Right cardiac atrium (tissue), 5 donors: ENCODE data around the gene HSFX2. TPM values are rescaled to one million over a fixed set of nuclear protein-coding genes. Genes with fewer than 3 reads are reported as not detected.
A peak's percentile ranks its signal among the peaks of the same experiment; 100 is the strongest.
"Not testable (repeated sequence)": the region's sequence is repeated elsewhere in the genome, so short reads cannot be mapped to it uniquely, and the experiment has no call there.

Experiments used
- ATAC-seq, 2 donors: fragments of 200-7000 bp; cut with Tn5 transposase; one replicate each; pipeline versions ENCODE4 v1.8.0 to v1.9.1; 2020; ENCODE audit warnings: moderate library complexity in 2 of 2, mild to moderate bottlenecking in 1 of 2
- DNase-seq, 3 donors: peaks; one replicate each; pipeline ENCODE4 v3.0.0-alpha.2; 2020
- H3K27ac ChIP-seq: one replicate; pipeline ENCODE4 v1.5.1; 2013; ENCODE audit warnings: mild to moderate bottlenecking, low read length, control low read depth, moderate library complexity
- H3K27me3 ChIP-seq: one replicate; pipeline ENCODE4 v1.6.1; 2013; ENCODE audit not compliant: control insufficient read depth, insufficient read depth
- H3K4me1 ChIP-seq: one replicate; pipeline ENCODE4 v1.6.1; 2013; ENCODE audit warnings: low read length; ENCODE audit not compliant: control insufficient read depth, insufficient read depth
- H3K4me3 ChIP-seq: one replicate; pipeline ENCODE4 v1.5.1; 2013; ENCODE audit warnings: low read length, control low read depth
- H3K9me3 ChIP-seq: one replicate; pipeline ENCODE4 v1.6.1; 2013; ENCODE audit warnings: low read length; ENCODE audit not compliant: control insufficient read depth
- WGBS: extraction: QIAGEN DNeasy Blood & Tissue Kit; methylation state at CpG from one replicate; pipeline ENCODE4 v1.1.7; 2013; 5-methylcytosine and 5-hydroxymethylcytosine counted together
- intact Hi-C, 4 donors: fragments of 100-400 bp; cut with DNase I; formaldehyde crosslinking; loops; one replicate each; pipeline versions ENCODE4 v1.11.0 to v1.14.0; 2022 to 2023
- polyA plus RNA-seq: library from polyadenylated mRNA; stranded (reverse); fragments of 200-250 nt; gene quantifications from one replicate; pipeline ENCODE4 v1.2.3, GENCODE V29; 2013
- total RNA-seq, 4 donors: library from RNA; stranded (reverse); fragmentation: NEBNext Ultra II Directional; extraction: Animal tissue kit (Norgen Biotek cat#: 25700); gene quantifications; one replicate each; pipeline ENCODE4 v1.2.1, GENCODE V29; 2021
- donor health status: healthy with polysubstance abuse.
- donor health status: DM: no; HTN: yes; CAD: no.
- donor health status: DM: no; HTN: no; CAD: no.
- donor health status: DM: no; HTN: yes; CAD: no; lungs with severe emphysema.
- donor health status: DM: yes; HTN: yes; CAD: no.

The HSFX2 gene
- total and polyA plus RNA-seq, 5 donors, result 0.77 to 1.3 (median 1.1) TPM; not detected in 2

DNA sequence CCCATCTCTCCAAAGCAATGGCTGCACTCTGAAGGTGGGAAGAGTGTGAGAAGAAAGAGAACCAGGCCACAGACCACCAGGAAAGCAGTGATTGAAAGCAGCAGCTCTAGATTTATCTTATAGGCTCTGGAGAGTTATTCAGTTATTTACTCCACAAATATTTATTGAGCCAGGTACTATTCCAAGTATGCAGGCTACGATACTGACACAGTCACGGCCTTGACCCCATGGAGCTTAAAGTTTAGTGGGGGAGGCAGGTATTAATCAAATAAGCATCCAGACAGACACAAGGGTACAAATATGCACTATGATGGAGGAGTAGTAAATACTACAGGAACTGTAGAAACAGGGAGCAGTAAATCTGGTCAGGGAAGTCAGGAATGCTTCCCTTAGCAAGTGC lies 33.7 kb upstream of the HSFX2 start:
- Histone ChIP-seq H3K4me1 (peaks cover 9% of the 10 kb centered on the region), H3K27ac (no peak overlapping the region), H3K4me3 (no peak overlapping the region), H3K27me3 (no peaks in the 10 kb centered on the region), H3K9me3 (no peaks in the 10 kb centered on the region)
- no peak for ATAC-seq
- intact Hi-C loops, result no loop called here
- DNase-seq, result no peak
- WGBS, result 95% methylated on average over 2 of the region's 2 CpGs

- DNase-seq, result no peak
- Histone ChIP-seq H3K4me3 (no peak overlapping the region), H3K27ac (peak overlapping the region; percentile 17), H3K27me3 (no peaks in the 10 kb centered on the region), H3K9me3 (no peaks in the 10 kb centered on the region), H3K4me1 (peaks cover 9% of the 10 kb centered on the region)
- intact Hi-C loops, result no loop called here
- ATAC-seq, result no peak
- WGBS, result 86% methylated on average over 3 of the region's 3 CpGs
These were observed 33.2 kb upstream of the HSFX2 start for GRCh38 chrX:149628280-149628679.

GRCh38 chrX:149626829-149627228 lies 31.7 kb upstream of the HSFX2 start:
- H3K4me3 ChIP-seq, H3K27me3 ChIP-seq, ATAC-seq, H3K9me3 ChIP-seq, H3K4me1 ChIP-seq, intact Hi-C loops: not testable (repeated sequence)
- 44% methylated on average over 8 of the region's 8 CpGs for WGBS
- peak overlapping the region; percentile 68 for H3K27ac ChIP-seq
- DNase-seq, result peak in 2 of 3 donors; percentile 50

DNA sequence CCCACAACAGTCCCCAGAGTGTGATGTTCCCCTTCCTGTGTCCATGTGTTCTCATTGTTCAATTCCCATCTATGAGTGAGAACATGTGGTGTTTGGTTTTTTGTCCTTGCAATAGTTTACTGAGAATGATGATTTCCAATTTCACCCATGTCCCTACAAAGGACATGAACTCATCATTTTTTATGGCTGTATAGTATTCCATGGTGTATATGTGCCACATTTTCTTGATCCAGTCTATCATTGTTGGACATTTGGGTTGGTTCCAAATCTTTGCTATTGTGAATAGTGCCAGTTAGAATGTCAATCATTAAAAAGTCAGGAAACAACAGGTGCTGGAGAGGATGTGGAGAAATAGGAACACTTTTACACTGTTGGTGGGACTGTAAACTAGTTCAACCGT lies 24.5 kb upstream of the HSFX2 start:
- intact Hi-C loops, DNase-seq, H3K4me3 ChIP-seq, H3K27me3 ChIP-seq, H3K9me3 ChIP-seq, H3K4me1 ChIP-seq, H3K27ac ChIP-seq, ATAC-seq: not testable (repeated sequence)
- WGBS, result no CpG with 5 or more reads among the region's 1 CpG

DNA sequence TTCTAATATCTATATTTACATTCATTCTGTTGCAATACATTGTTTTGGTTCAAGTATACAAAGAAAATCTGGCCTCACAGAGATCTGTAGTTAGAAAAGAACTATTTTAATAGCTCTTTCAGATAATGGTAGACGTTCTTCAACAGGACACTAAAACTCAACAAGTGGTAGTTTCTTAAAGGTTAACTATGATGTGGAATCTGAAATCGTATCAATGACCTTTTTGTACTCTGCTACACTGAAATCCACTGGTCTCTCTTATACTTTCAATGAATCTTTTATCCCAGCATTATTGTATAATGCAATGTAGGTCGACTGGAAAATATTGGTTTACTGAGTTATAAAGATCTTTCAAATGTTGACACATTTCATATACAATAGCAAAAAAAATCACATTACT lies 23.8 kb upstream of the HSFX2 start:
- ATAC-seq (no peak), DNase-seq (no peak)
- Histone ChIP-seq H3K4me3 (no peak overlapping the region), H3K27me3 (no peaks in the 10 kb centered on the region), H3K4me1 (no peaks in the 10 kb centered on the region), H3K9me3 (no peaks in the 10 kb centered on the region), H3K27ac (no peak overlapping the region)
- intact Hi-C loops, result no loop called here
- WGBS, result 74% methylated on average over 3 of the region's 3 CpGs

DNA sequence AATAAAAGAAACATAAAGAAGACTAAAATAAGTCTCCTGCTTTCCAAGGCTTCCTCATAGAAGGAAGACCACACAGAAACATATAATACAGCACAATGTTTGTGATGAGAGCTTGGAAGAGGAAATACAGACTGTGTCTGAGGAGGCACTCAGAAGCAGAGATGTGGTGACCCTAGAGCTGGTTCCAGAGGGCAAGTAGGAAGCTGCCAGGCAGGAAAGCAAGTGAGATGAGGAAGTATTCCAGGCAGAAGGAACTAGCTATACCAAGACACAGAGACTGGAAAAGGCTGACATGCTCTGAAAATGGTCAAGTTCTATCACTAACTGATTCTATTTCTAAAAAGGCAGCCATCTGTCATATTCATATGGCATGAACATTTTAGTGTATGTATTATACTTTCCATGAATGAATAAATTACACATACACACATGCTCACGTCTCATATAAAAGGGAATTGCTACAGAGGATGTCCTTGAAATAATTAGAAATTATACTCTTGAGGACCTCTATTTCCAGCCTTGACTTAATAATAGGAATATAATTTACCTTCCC lies 16.6 kb upstream of the HSFX2 start:
- intact Hi-C loops, result no loop called here
- 64% methylated on average over 1 of the region's 1 CpG for WGBS

DNA sequence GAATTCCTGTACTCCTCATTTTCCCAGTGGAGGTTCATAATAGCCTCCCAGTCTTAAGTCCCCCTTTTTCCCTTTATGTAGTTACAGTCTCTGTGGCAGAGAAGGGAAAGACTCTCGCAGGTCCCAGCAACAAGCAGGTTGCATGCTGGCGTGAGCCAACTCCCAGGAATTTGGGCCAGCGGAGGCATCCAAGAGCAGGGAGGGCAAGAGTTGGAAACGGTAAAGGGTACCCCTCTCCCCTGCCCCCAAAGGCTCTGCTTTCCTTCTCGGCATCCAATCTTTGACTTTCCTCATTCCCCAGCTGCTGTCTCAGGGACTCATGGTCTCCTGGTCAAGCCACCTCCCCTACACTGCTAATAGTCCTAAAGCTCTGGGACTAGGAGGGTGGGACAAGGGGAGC lies 15.4 kb upstream of the HSFX2 start:
- Histone ChIP-seq H3K9me3 (no peaks in the 10 kb centered on the region), H3K27ac (no peak overlapping the region), H3K4me3 (no peak overlapping the region), H3K27me3 (no peaks in the 10 kb centered on the region), H3K4me1 (peaks cover 1% of the 10 kb centered on the region)
- intact Hi-C loops, result no loop called here
- DNase-seq, result no peak
- 74% methylated on average over 5 of the region's 5 CpGs for WGBS
- no peak for ATAC-seq

More for the DNA sequence above, 16.6 kb upstream of the HSFX2 start:
- no peak for DNase-seq
- Histone ChIP-seq H3K9me3 (no peaks in the 10 kb centered on the region), H3K4me1 (peaks cover 1% of the 10 kb centered on the region), H3K27ac (no peak overlapping the region), H3K27me3 (no peaks in the 10 kb centered on the region), H3K4me3 (no peak overlapping the region)
- ATAC-seq, result no peak

GRCh38 chrX:149607699-149608098 lies 12.6 kb upstream of the HSFX2 start:
- no peak for ATAC-seq

DNA sequence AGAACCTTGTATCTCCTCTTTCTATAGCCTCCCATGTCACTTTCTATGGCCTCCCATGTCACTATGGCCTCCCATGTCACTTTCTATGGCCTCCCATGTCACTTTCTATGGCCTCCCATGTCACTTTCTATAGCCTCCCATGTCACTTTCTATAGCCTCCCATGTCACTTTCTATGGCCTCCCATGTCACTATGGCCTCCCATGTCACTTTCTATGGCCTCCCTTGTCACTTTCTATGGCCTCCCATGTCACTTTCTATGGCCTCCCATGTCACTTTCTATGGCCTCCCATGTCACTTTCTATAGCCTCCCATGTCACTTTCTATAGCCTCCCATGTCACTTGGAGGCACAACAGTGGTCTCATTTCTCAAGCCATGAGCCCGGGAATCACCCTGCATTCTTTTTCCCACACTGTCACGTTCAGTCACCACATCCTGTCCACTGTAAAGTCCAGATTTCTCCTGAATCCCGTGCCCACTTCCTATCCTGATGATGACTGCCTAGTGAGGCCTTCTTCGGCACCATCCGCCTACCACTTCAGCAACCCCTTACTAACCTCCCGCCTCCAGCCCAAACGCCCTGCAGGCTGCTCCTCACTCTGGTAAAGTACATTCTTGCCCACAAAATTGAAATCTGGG lies 10.3 kb upstream of the HSFX2 start:
- intact Hi-C loops, H3K4me1 ChIP-seq, H3K9me3 ChIP-seq, H3K4me3 ChIP-seq, H3K27me3 ChIP-seq, DNase-seq, ATAC-seq, H3K27ac ChIP-seq: not testable (repeated sequence)
- 73% methylated on average over 7 of the region's 7 CpGs for WGBS

More at GRCh38 chrX:149607699-149608098, 12.6 kb upstream of the HSFX2 start:
- H3K9me3 ChIP-seq, result no peaks in the 10 kb centered on the region
- H3K4me1 ChIP-seq, result peaks cover 1% of the 10 kb centered on the region
- no peaks in the 10 kb centered on the region for H3K27me3 ChIP-seq
- H3K4me3 ChIP-seq, result no peak overlapping the region
- intact Hi-C loops, result no loop called here
- H3K27ac ChIP-seq, result no peak overlapping the region
- DNase-seq, result no peak

GRCh38 chrX:149598603-149599002 lies 3.5 kb upstream of the HSFX2 start:
- WGBS, result 22% methylated on average over 3 of the region's 11 CpGs
- H3K4me3 ChIP-seq, result not testable (repeated sequence)

DNA sequence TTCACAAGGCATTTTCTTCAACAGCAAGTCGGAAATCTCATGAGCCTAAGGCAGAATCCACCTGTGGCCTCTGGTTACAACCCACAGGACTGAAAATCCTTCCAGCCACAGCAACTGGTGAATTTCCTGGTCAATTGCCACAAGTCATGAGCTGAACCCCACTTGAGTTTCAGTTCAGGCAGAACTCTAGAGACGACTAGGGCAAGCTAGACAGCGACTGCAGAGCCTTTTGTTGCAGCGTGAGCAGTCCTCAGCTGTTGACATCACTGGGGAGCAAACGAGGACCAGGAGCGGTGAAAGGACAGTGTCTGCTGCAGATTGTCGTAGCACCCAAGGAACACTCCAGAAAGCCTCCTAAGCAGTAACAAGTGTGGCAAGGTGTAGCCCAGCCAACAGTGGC lies 829 bp upstream of the HSFX2 start:
- DNase-seq, H3K27me3 ChIP-seq, intact Hi-C loops, ATAC-seq, H3K4me3 ChIP-seq, H3K9me3 ChIP-seq, H3K4me1 ChIP-seq, H3K27ac ChIP-seq: not testable (repeated sequence)
- no CpG with 5 or more reads among the region's 7 CpGs for WGBS

More at GRCh38 chrX:149598603-149599002, 3.5 kb upstream of the HSFX2 start:
- ATAC-seq, result peak; percentile 37 to 43
- peak in 1 of 3 donors; percentile 40 for DNase-seq
- intact Hi-C loops, H3K27ac ChIP-seq, H3K4me1 ChIP-seq, H3K9me3 ChIP-seq, H3K27me3 ChIP-seq: not testable (repeated sequence)
